Calu3 (cell line): ENCODE results near the gene BID. TPM values are rescaled to one million over a fixed set of nuclear protein-coding genes. Genes with fewer than 3 reads are reported as not detected.

Experiments used
- BruUV-seq: library from RNA; stranded (reverse); fragments of 400-500 nt; replicated peaks from 2 replicates; lab custom pipeline; 2021; lab: Mats Ljungman, UMichigan
- CTCF ChIA-PET: fragments of 300-600 bp; sonication (Branson Sonifier 250); formaldehyde crosslinking; loops from one replicate; lab custom pipeline; 2022; ENCODE audit warnings: antibody characterized with exemption; lab: Charles Lee
- DNase-seq: peaks from one replicate; pipeline ENCODE4 v3.0.0; 2022
- H3K27ac Mint-ChIP-seq: one replicate; pipeline ENCODE4 v1.8.0; 2022; ENCODE audit warnings: mixed read lengths; ENCODE audit not compliant: unreplicated experiment
- H3K27me3 Mint-ChIP-seq: one replicate; pipeline ENCODE4 v1.8.0; 2022; ENCODE audit warnings: mixed read lengths; ENCODE audit not compliant: unreplicated experiment
- H3K36me3 Mint-ChIP-seq: one replicate; pipeline ENCODE4 v1.8.0; 2022; ENCODE audit warnings: mild to moderate bottlenecking, moderate library complexity, mixed read lengths; ENCODE audit not compliant: insufficient read depth, unreplicated experiment
- H3K4me1 Mint-ChIP-seq: one replicate; pipeline ENCODE4 v1.8.0; 2022; ENCODE audit warnings: mild to moderate bottlenecking, low read depth, mixed read lengths; ENCODE audit not compliant: unreplicated experiment
- H3K4me3 Mint-ChIP-seq: one replicate; pipeline ENCODE4 v1.8.0; 2022; ENCODE audit warnings: mild to moderate bottlenecking, low read depth, moderate library complexity, mixed read lengths; ENCODE audit not compliant: unreplicated experiment
- H3K9me3 Mint-ChIP-seq: one replicate; pipeline ENCODE4 v1.8.0; 2022; ENCODE audit warnings: low read depth, mixed read lengths; ENCODE audit not compliant: unreplicated experiment
- intact Hi-C: fragments of 100-400 bp; cut with micrococcal nuclease; formaldehyde crosslinking; loops from one replicate; pipeline ENCODE4 v1.10.0; 2022; ENCODE audit not compliant: unreplicated experiment
- total RNA-seq: library from RNA; stranded (reverse); gene quantifications from 2 replicates; pipeline ENCODE4 v1.2.3, GENCODE V29; 2022
- TF ChIP-seq, protein P1 (sequence below): fragments of 200-600 bp; IDR thresholded peaks from one replicate; pipeline ENCODE4 v1.8.0; 2022; ENCODE audit warnings: antibody characterized with exemption; ENCODE audit not compliant: unreplicated experiment

BID gene
- total RNA-seq, 1 experiment from 2014 or later = 99.3 TPM

DNA sequence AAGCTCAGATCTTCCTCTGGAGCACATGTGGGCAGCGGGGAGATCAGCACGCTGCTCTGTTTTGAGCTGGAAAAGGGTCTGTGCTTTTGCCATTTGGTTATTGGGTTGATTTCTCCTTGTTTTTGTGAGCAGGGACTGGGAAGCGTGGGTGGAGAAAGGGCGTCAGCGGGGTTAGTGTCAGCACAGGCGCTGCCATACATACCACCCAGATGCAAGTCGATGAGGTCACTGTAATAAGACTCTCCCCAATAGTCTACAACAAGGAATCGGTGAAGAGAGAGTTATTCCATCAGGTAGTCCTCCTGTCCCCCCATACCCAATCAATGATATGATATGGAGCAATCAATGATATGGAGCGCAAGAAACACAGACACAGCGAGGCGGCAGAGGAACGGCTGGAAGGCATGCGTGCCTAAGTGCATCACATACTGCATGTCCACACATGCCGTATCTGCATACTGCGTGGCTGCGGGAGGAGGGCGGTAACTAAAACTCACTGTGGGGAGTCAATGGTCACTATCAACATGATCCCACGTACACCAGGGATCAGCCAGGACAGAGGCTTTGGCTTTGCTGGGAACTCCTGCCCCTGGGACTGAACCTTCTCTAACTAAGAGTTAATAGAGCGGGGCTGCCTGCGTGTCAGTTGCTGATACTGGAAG, 29.5 kb upstream of the BID start:
- Mint-ChIP-seq H3K4me1 (no peaks in the 10 kb centered on the region), H3K9me3 (no peaks in the 10 kb centered on the region), H3K27me3 (no peaks in the 10 kb centered on the region), H3K4me3 (no peak overlapping the region), H3K36me3 (peaks cover 17% of the 10 kb centered on the region), H3K27ac (peak overlapping the region; percentile 49)
- intact Hi-C loops = no loop called here
- no TSS peak for BruUV-seq
- TF ChIP-seq, protein P1, sequence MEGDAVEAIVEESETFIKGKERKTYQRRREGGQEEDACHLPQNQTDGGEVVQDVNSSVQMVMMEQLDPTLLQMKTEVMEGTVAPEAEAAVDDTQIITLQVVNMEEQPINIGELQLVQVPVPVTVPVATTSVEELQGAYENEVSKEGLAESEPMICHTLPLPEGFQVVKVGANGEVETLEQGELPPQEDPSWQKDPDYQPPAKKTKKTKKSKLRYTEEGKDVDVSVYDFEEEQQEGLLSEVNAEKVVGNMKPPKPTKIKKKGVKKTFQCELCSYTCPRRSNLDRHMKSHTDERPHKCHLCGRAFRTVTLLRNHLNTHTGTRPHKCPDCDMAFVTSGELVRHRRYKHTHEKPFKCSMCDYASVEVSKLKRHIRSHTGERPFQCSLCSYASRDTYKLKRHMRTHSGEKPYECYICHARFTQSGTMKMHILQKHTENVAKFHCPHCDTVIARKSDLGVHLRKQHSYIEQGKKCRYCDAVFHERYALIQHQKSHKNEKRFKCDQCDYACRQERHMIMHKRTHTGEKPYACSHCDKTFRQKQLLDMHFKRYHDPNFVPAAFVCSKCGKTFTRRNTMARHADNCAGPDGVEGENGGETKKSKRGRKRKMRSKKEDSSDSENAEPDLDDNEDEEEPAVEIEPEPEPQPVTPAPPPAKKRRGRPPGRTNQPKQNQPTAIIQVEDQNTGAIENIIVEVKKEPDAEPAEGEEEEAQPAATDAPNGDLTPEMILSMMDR = no peak
- no peak for DNase-seq
- CTCF ChIA-PET = interaction anchor here (1.2 kb wide), 1 partner anchor 60 kb away, joined by 4 read pairs; no protein-coding TSS in a partner anchor

DNA sequence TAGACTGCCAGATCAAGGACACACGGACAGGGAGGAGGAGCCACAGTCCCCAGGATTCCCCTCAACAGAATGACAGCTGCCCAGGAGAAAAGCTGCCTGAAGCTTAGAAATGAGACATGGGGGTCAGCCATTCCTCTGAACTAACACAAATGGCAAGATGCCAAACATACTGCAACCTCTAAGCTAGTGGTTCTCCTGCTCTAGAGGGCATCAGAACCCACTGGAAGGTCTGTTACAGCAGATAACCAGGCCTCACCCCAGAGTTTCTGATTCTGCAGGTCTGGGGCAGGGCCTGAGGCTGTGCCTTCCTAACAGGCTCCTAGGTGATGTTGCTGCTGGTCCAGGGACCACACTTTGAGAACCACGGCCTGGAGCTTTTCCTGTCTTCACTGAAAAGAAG, 28.6 kb upstream of the BID start:
- Mint-ChIP-seq H3K27ac (peak overlapping the region; percentile 49), H3K4me1 (no peaks in the 10 kb centered on the region), H3K27me3 (no peaks in the 10 kb centered on the region), H3K4me3 (no peak overlapping the region), H3K9me3 (no peaks in the 10 kb centered on the region), H3K36me3 (peaks cover 17% of the 10 kb centered on the region)
- DNase-seq = no peak
- BruUV-seq = no TSS peak
- TF ChIP-seq, protein P1 = no peak
- intact Hi-C loops = no loop called here
- CTCF ChIA-PET = interaction anchor here (1.2 kb wide), 1 partner anchor 59 kb away, joined by 4 read pairs; no protein-coding TSS in a partner anchor

DNA sequence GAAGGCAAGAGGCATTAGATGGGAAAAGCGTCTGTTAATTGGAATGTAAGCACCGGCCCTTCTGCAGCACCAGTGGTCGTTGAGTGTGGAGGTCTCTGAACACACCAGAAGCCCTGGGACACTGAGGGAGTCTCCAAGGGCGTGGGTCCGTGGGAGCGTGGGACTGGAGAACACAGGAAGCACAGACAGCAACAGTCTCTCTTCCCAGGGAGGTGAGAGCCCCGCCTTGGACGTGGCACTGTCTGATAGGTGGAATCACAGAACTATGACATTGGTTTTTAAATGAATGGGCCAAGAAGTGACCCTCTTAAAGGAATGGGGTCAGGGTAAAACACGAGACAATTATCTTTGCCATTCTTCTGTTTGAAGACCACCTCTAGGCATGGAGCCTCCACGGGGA, 28.1 kb upstream of the BID start:
- CTCF ChIA-PET = interaction anchor here (0.7 kb wide), 1 partner anchor 215 kb away, joined by 3 read pairs; no protein-coding TSS in a partner anchor
- DNase-seq = no peak
- Mint-ChIP-seq H3K9me3 (no peaks in the 10 kb centered on the region), H3K27ac (no peak overlapping the region), H3K4me3 (no peak overlapping the region), H3K27me3 (no peaks in the 10 kb centered on the region), H3K4me1 (no peaks in the 10 kb centered on the region), H3K36me3 (peaks cover 17% of the 10 kb centered on the region)
- TF ChIP-seq, protein P1 = no peak
- BruUV-seq = no TSS peak
- intact Hi-C loops = no loop called here

DNA sequence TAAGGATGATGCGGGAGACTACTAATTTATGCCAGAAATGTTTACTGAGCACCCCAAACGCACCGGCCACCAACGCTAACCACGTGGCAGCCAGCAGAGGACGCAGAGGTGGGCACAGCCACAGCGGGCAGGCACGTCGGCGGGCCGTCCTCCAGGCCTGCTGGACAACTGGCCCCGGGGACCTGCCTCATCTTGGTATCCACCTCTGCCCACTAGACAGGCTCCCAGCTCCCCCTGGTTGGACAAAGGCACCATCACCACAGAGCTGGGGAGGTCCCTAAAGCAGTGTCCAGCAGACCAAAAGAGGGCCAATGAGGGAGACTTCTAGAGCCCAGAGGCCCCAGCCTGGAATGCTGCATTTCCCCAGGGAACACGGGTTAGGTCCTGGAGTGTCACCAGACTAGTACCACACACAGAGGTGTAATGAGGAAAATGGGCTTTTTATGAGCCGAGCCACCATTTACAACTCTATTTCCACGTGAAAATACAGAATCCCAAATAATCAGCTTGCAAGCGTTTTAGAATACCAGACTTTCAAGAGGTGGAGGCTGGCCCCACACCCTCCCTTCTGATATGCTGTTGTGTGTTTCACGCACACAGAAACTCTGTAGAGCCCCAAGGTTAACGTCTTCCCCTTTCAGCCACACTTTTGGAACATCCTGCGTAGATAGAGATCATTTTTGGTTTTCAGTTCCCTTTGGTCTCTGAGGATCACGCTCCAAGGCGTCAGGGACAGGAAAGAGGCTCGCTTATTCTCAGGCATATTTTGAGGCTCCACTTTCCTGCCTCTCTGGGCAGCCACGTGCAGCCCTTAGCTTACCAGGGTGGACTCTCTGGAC, 23.7 kb upstream of the BID start:
- CTCF ChIA-PET = no interaction called here
- Mint-ChIP-seq H3K4me3 (no peak overlapping the region), H3K4me1 (no peaks in the 10 kb centered on the region), H3K9me3 (no peaks in the 10 kb centered on the region), H3K27ac (no peak overlapping the region), H3K36me3 (peaks cover 10% of the 10 kb centered on the region), H3K27me3 (no peaks in the 10 kb centered on the region)
- BruUV-seq = no TSS peak
- intact Hi-C loops = no loop called here
- TF ChIP-seq, protein P1 = no peak
- no peak for DNase-seq
